ENCODE results near the gene PAX5. TPM values are rescaled to one million over a fixed set of nuclear protein-coding genes. Genes with fewer than 3 reads are reported as not detected.

PAX5 gene
- not detected in 2 replicates for total RNA-seq

GRCh38 chr9:37033682-37034304, at the start of gene PAX5:
Gene PAX5, minus strand, starts transcription at chr9:37034268. Its CDS starts 237 bp downstream, at chr9:37034031.

Other genes with a start within 250 kb of the PAX5 start
- gene ZCCHC7, start 86.3 kb upstream of the PAX5 start, total RNA-seq, result 17.2 and 18.4 TPM in 2 replicates